HEK293 (cell line): ENCODE results near the gene ACACB.

Experiments
- CTCF ChIA-PET: fragments of 350-600 bp; formaldehyde crosslinking; extraction: SDS; loops from one replicate; lab custom pipeline; 2021; ENCODE audit warnings: antibody characterized with exemption; lab: Yijun Ruan, JAX
- POLR2A ChIA-PET: fragments of 300-600 bp; formaldehyde crosslinking; extraction: SDS; loops from one replicate; lab custom pipeline; 2020; ENCODE audit warnings: antibody characterized with exemption, inconsistent platforms; lab: Yijun Ruan, JAX
- H3K27ac ChIP-seq: fragments of 200-500 bp; sonication (Bioruptor generic); 2 replicates; pipeline ENCODE4 v1.5.1; 2014; ENCODE audit warnings: low read depth, low read length, control low read depth, inconsistent platforms; ENCODE audit errors: extremely low read depth
- H3K36me3 ChIP-seq, 2 experiments: fragments of 200-500 bp in 1 of 2; sonication (Bioruptor generic) in 1 of 2; 1 replicate in 1 of 2; 2 replicates in 1 of 2; pipeline ENCODE4 v1.5.1; 2014 to 2017; ENCODE audit warnings: inconsistent platforms in 2 of 2, low read length in 2 of 2; ENCODE audit not compliant: control insufficient read depth in 2 of 2, insufficient read depth in 1 of 2
- H3K4me1 ChIP-seq: fragments of 200-500 bp; sonication (Bioruptor generic); 2 replicates; pipeline ENCODE4 v1.5.1; 2014; ENCODE audit warnings: mild to moderate bottlenecking, low read length, inconsistent platforms; ENCODE audit not compliant: control insufficient read depth, insufficient read depth
- H3K4me3 ChIP-seq: 2 replicates; pipeline ENCODE4 v1.5.1; 2011; ENCODE audit warnings: low read depth, mild to moderate bottlenecking, control low read depth, low read length, moderate library complexity
- H3K9me3 ChIP-seq: fragments of 200-500 bp; sonication (Bioruptor generic); 2 replicates; pipeline ENCODE4 v1.5.1; 2014; ENCODE audit warnings: low read depth, low read length, inconsistent platforms; ENCODE audit not compliant: control insufficient read depth, insufficient read depth
- BCL11B ChIP-seq: fragments of 450-650 bp; formaldehyde crosslinking; IDR thresholded peaks from 2 replicates; pipeline ENCODE4 v1.5.1; 2016; ENCODE audit warnings: low read depth, missing biosample characterization, missing genetic modification characterization
- EGR2 ChIP-seq: fragments of 450-650 bp; formaldehyde crosslinking; IDR thresholded peaks from 2 replicates; pipeline ENCODE4 v1.5.1; 2016; ENCODE audit warnings: low read depth, missing biosample characterization, missing genetic modification characterization
- FEZF1 ChIP-seq: fragments of 450-650 bp; formaldehyde crosslinking; IDR thresholded peaks from 2 replicates; pipeline ENCODE4 v1.5.1; 2016; ENCODE audit warnings: missing biosample characterization, missing genetic modification characterization
- OVOL3 ChIP-seq: fragments of 450-650 bp; formaldehyde crosslinking; IDR thresholded peaks from 2 replicates; pipeline ENCODE4 v1.5.1; 2016; ENCODE audit warnings: missing biosample characterization, missing genetic modification characterization
- PRDM10 ChIP-seq: fragments of 450-650 bp; formaldehyde crosslinking; IDR thresholded peaks from 2 replicates; pipeline ENCODE4 v1.5.1; 2016; ENCODE audit warnings: missing biosample characterization, missing genetic modification characterization
- TRIM28 ChIP-seq: IDR thresholded peaks from 2 replicates; pipeline ENCODE4 v1.6.1; 2011; ENCODE audit warnings: low read length, control low read depth, borderline replicate concordance
- ZBTB17 ChIP-seq: fragments of 450-650 bp; formaldehyde crosslinking; IDR thresholded peaks from 2 replicates; pipeline ENCODE4 v1.5.1; 2016; ENCODE audit warnings: missing biosample characterization, missing genetic modification characterization
- ZNF174 ChIP-seq: fragments of 450-650 bp; formaldehyde crosslinking; IDR thresholded peaks from 2 replicates; pipeline ENCODE4 v1.5.0; 2017; ENCODE audit warnings: missing biosample characterization, mild to moderate bottlenecking, missing genetic modification characterization
- ZNF19 ChIP-seq: fragments of 450-650 bp; formaldehyde crosslinking; IDR thresholded peaks from 2 replicates; pipeline ENCODE4; 2016; ENCODE audit warnings: missing biosample characterization, missing genetic modification characterization, low read depth
- ZNF449 ChIP-seq: fragments of 450-650 bp; formaldehyde crosslinking; IDR thresholded peaks from 2 replicates; pipeline ENCODE4 v1.5.1; 2017; ENCODE audit warnings: missing biosample characterization, mild to moderate bottlenecking, missing genetic modification characterization, moderate library complexity
- ZNF513 ChIP-seq: fragments of 450-650 bp; IDR thresholded peaks from 2 replicates; pipeline ENCODE4 v1.5.1; 2018; ENCODE audit warnings: missing biosample characterization, missing genetic modification characterization
- ZNF530 ChIP-seq: fragments of 450-650 bp; formaldehyde crosslinking; IDR thresholded peaks from 2 replicates; pipeline ENCODE4 v1.5.1; 2016; ENCODE audit warnings: low read depth, missing biosample characterization, missing genetic modification characterization
- ZNF549 ChIP-seq: fragments of 450-650 bp; IDR thresholded peaks from 2 replicates; pipeline ENCODE4 v1.5.1; 2018; ENCODE audit warnings: missing biosample characterization, missing genetic modification characterization, mild to moderate bottlenecking, inconsistent platforms, moderate library complexity
- ZNF621 ChIP-seq: fragments of 450-650 bp; formaldehyde crosslinking; IDR thresholded peaks from 2 replicates; pipeline ENCODE4 v1.5.1; 2017; ENCODE audit warnings: missing biosample characterization, missing genetic modification characterization
- ZNF626 ChIP-seq: fragments of 450-650 bp; sonication (Bioruptor Pico); formaldehyde crosslinking; IDR thresholded peaks from 2 replicates; pipeline ENCODE4 v1.5.1; 2018; ENCODE audit warnings: missing biosample characterization, missing genetic modification characterization, inconsistent platforms
- ZNF701 ChIP-seq: fragments of 450-650 bp; formaldehyde crosslinking; IDR thresholded peaks from 2 replicates; pipeline ENCODE4 v1.5.1; 2016; ENCODE audit warnings: missing biosample characterization, missing genetic modification characterization

ACACB gene

GRCh38 chr12:109221277-109221931 is 105.0 kb downstream of the ACACB start (continued):
- no peak for TF ChIP-seq BCL11B (tag by site-specific recombination)
- no peak for TF ChIP-seq ZNF530 (tag by site-specific recombination)
- no peak for TF ChIP-seq OVOL3
- no peak for TF ChIP-seq ZNF621
- TF ChIP-seq ZNF626 (tag by site-specific recombination): no peak
- TF ChIP-seq ZNF513 (tag by site-specific recombination): no peak
- TF ChIP-seq ZNF19 (tag by site-specific recombination): no peak
- no peak for TF ChIP-seq ZNF549 (tag by site-specific recombination)
- no peak for TF ChIP-seq ZNF449 (tag by site-specific recombination)
- TF ChIP-seq TRIM28: no peak
- TF ChIP-seq ZNF701 (tag by site-specific recombination): no peak
- TF ChIP-seq, all 188 proteins: peak for 0

DNA sequence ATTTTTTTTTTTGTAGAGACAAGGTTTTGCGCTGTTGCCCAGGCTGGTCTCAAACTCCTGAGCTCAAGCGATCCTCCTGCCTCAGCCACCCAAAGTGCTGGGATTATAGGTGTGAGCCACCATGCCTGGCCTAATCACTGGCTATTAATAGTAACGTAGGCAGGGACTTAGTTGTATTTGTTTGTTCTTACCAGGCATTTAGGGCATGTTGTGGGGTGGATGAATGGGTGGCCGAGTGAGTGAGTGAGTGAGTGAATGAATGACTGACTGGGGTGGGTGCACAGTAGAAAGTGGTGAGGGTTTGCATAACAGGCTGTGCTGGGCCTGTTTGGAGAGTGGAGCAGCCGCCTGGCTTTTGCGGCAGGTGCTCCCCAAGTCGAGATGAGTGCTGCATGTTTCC is 105.7 kb downstream of the ACACB start:
- Histone ChIP-seq H3K36me3 (peaks cover 0 to 10% of the 10 kb centered on the region in 2 experiments; a peak in 1 of 3 replicates), H3K4me1 (no peaks in the 10 kb centered on the region), H3K9me3 (no peaks in the 10 kb centered on the region), H3K4me3 (no peak overlapping the region), H3K27ac (no peak overlapping the region)
- ChIA-PET CTCF (interaction anchor here (0.6 kb wide), 1 partner anchor 869 kb away, joined by 3 read pairs; no protein-coding TSS in a partner anchor), POLR2A (no interaction called here)
- no peak for TF ChIP-seq PRDM10 (tag by site-specific recombination)
- no peak for TF ChIP-seq ZBTB17
- no peak for TF ChIP-seq FEZF1 (tag by site-specific recombination)

- no peaks in the 10 kb centered on the region for H3K4me1 ChIP-seq
- TF ChIP-seq EGR2 (tag by site-specific recombination) (0 out of 2 replicates have a peak, but pooled peaks have one; percentile 6), ZNF174 (tag by site-specific recombination) (no peak)
- ChIA-PET POLR2A (no interaction called here), CTCF (interaction anchor here (0.6 kb wide), 1 partner anchor 868 kb away, joined by 3 read pairs; no protein-coding TSS in a partner anchor)
- H3K4me3 ChIP-seq: no peak overlapping the region
- no peak overlapping the region for H3K27ac ChIP-seq
- H3K36me3 ChIP-seq: peaks cover 0 to 14% of the 10 kb centered on the region in 2 experiments; a peak in 1 of 3 replicates
- no peaks in the 10 kb centered on the region for H3K9me3 ChIP-seq
Measured at GRCh38 chr12:109222496-109222895, 106.1 kb downstream of the ACACB start.
